K562 (cell line): ENCODE results near the gene PDZD8. TPM values are rescaled to one million over a fixed set of nuclear protein-coding genes. Genes with fewer than 3 reads are reported as not detected.

Experiments used
- NFIC ChIP-seq: fragments of 450-650 bp; IDR thresholded peaks from 2 replicates; pipeline ENCODE4 v1.6.1; 2017; ENCODE audit warnings: mild to moderate bottlenecking, inconsistent platforms
- NR4A1 ChIP-seq, 2 experiments: fragments of 250-450 bp in 1 of 2; fragments of 450-650 bp in 1 of 2; sonication (Bioruptor Pico) in 1 of 2; IDR thresholded peaks; 2 replicates each; pipeline versions ENCODE4 v1.4.0 to v1.6.1; 2016 to 2020; ENCODE audit warnings: mild to moderate bottlenecking in 2 of 2, missing compliant biosample characterization in 1 of 2, missing genetic modification characterization in 1 of 2, moderate library complexity in 1 of 2
- SMAD1 ChIP-seq: fragments of 150-350 bp; IDR thresholded peaks from 2 replicates; pipeline ENCODE4 v1.6.1; 2014; ENCODE audit warnings: low read length, low read depth; ENCODE audit not compliant: partially characterized antibody
- VEZF1 ChIP-seq: fragments of 200-800 bp; sonication (Bioruptor generic); IDR thresholded peaks from 2 replicates; pipeline ENCODE4 v1.6.1; 2017; ENCODE audit warnings: missing genetic modification characterization, missing compliant biosample characterization
- ZNF124 ChIP-seq: sonication (generic); formaldehyde crosslinking; IDR thresholded peaks from 2 replicates; pipeline ENCODE4 v1.8.1; 2022; ENCODE audit warnings: missing genetic modification reagents
- ZNF639 ChIP-seq, 2 experiments: fragments of 200-800 bp in 1 of 2; sonication (Bioruptor generic) in 1 of 2; sonication (generic) in 1 of 2; formaldehyde crosslinking in 1 of 2; IDR thresholded peaks in 1 of 2; conservative IDR thresholded peaks in 1 of 2; 2 replicates each; pipeline versions ENCODE4 v1.5.0 to v1.6.1; 2016 to 2020; ENCODE audit warnings: missing compliant biosample characterization in 1 of 2, missing genetic modification characterization in 1 of 2, missing genetic modification reagents in 1 of 2
- polyA plus RNA-seq, 8 experiments: library from polyadenylated mRNA; depleted of rRNA in 4 of 8; stranded (reverse) in 5 of 8; unstranded in 3 of 8; fragments of >200 nt; fragmentation: Nextera tagmentation in 2 of 8; fragmentation: Illumina TruSeq in 1 of 8; extraction: Ambion mirVana in 2 of 8; extraction: Trizol in 1 of 8; gene quantifications; 2 replicates each; pipeline versions ENCODE4 v1.2.1 to v1.2.3, GENCODE V29; 2011 to 2014; ENCODE audit warnings: inconsistent platforms in 1 of 8, missing spikeins in 1 of 8
- total RNA-seq, 7 experiments: library from RNA; depleted of rRNA in 6 of 7; stranded (reverse); fragments of >200 nt in 6 of 7; fragmentation: Illumina TruSeq in 2 of 7; extraction: Trizol in 2 of 7; gene quantifications; 2 replicates each; pipeline versions ENCODE4 v1.2.1 to v1.2.3, GENCODE V29; 2011 to 2021; ENCODE audit warnings: low replicate concordance in 1 of 7
- TF ChIP-seq, protein P1 (sequence below): fragments of 450-650 bp; formaldehyde crosslinking; IDR thresholded peaks from 2 replicates; pipeline ENCODE4 v1.4.0; 2020; ENCODE audit warnings: mild to moderate bottlenecking, moderate library complexity
- TF ChIP-seq, protein P2 (sequence below): IDR thresholded peaks from 2 replicates; pipeline ENCODE4 v1.6.1; 2014; ENCODE audit warnings: antibody characterized with exemption

Gene PDZD8
- total and polyA plus RNA-seq, 9 of the 15 experiments (the other 6 are each of a cell fraction or from before 2014, with no cell fraction given), result 5.5 to 53.4 (median 36.8) TPM

GRCh38 chr10:117411479-117412399 is 36.5 kb upstream of the PDZD8 start (continued):
- TF ChIP-seq ZNF124, result no peak
- TF ChIP-seq NFIC, result peak; percentile 98
- TF ChIP-seq SMAD1, result peak; percentile 97
- no peak for TF ChIP-seq NR4A1 (CRISPR knock-in tag; IDR thresholded peaks at IDR 0.05)
- 0 out of 2 replicates have a peak, but pooled peaks have one; percentile 35 for TF ChIP-seq NR4A1 (tag; IDR thresholded peaks at IDR 0.05)
- peak; percentile 53; the same call in 1 of the 2 replicates for TF ChIP-seq VEZF1 (CRISPR knock-in tag)
- TF ChIP-seq, protein P1, sequence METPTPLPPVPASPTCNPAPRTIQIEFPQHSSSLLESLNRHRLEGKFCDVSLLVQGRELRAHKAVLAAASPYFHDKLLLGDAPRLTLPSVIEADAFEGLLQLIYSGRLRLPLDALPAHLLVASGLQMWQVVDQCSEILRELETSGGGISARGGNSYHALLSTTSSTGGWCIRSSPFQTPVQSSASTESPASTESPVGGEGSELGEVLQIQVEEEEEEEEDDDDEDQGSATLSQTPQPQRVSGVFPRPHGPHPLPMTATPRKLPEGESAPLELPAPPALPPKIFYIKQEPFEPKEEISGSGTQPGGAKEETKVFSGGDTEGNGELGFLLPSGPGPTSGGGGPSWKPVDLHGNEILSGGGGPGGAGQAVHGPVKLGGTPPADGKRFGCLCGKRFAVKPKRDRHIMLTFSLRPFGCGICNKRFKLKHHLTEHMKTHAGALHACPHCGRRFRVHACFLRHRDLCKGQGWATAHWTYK, result no peak
- no peak for TF ChIP-seq ZNF639 (CRISPR knock-in tag; conservative IDR thresholded peaks at IDR 0.05 in 1 of 2, IDR thresholded peaks at IDR 0.05 in 1 of 2)
- TF ChIP-seq, protein P2, sequence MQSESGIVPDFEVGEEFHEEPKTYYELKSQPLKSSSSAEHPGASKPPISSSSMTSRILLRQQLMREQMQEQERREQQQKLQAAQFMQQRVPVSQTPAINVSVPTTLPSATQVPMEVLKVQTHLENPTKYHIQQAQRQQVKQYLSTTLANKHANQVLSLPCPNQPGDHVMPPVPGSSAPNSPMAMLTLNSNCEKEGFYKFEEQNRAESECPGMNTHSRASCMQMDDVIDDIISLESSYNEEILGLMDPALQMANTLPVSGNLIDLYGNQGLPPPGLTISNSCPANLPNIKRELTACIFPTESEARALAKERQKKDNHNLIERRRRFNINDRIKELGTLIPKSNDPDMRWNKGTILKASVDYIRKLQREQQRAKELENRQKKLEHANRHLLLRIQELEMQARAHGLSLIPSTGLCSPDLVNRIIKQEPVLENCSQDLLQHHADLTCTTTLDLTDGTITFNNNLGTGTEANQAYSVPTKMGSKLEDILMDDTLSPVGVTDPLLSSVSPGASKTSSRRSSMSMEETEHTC, result peak; percentile 84; the same call in 1 of the 2 replicates
